GM12878 (cell line): Measurements from ENCODE around the gene PLAC8L1. TPM values are rescaled to one million over a fixed set of nuclear protein-coding genes. Genes with fewer than 3 reads are reported as not detected.

Experiments used
- ATAC-seq: fragments of 200-7000 bp; cut with Tn5 transposase; 3 replicates; pipeline ENCODE4 v1.9.1; 2020; ENCODE audit warnings: mild to moderate bottlenecking, moderate library complexity
- BruUV-seq: library from RNA; stranded (reverse); fragments of 400-500 nt; replicated peaks from 2 replicates; lab custom pipeline; 2021; lab: Mats Ljungman, UMichigan
- CTCF ChIA-PET: fragments of 300-600 bp; sonication (Branson Sonifier 250); formaldehyde crosslinking; extraction: SDS; loops from one replicate; lab custom pipeline; 2021; ENCODE audit warnings: inconsistent platforms; lab: Yijun Ruan, JAX
- POLR2A ChIA-PET: fragments of 350-600 bp; formaldehyde crosslinking; extraction: SDS; loops from one replicate; lab custom pipeline; 2021; ENCODE audit warnings: inconsistent platforms; lab: Charles Lee
- RAD21 ChIA-PET: fragments of 300-600 bp; sonication (Branson Sonifier 250); formaldehyde crosslinking; loops from one replicate; lab custom pipeline; 2023; ENCODE audit warnings: antibody characterized with exemption; ENCODE audit not compliant: unreplicated experiment; lab: Charles Lee
- SMC1A ChIA-PET: fragments of 300-600 bp; sonication (Branson Sonifier 250); formaldehyde crosslinking; loops from one replicate; lab custom pipeline; 2023; ENCODE audit not compliant: unreplicated experiment, uncharacterized antibody; lab: Charles Lee
- DNase-seq: peaks from one replicate; pipeline ENCODE4 v3.0.0-alpha.2; 2011; ENCODE audit warnings: low read depth, low spot score
- FAIRE-seq: peaks from 3 replicates; lab custom pipeline; 2011; peaks lifted over from hg19 to GRCh38; lab: Jason Lieb, UNC
- H2AFZ ChIP-seq: 2 replicates; pipeline ENCODE4 v1.6.0; 2011; ENCODE audit warnings: low read depth, low read length, control low read depth; ENCODE audit not compliant: control insufficient read depth
- H3K27ac ChIP-seq: 2 replicates; pipeline ENCODE4 v1.5.1; 2011; ENCODE audit warnings: control low read depth; ENCODE audit not compliant: control insufficient read depth, insufficient read depth
- H3K27me3 ChIP-seq, 2 experiments: replicated peaks in 1 of 2; 2 replicates each; pipeline versions ENCODE4 v1.6.0 to v1.6.1; 2011; ENCODE audit warnings: low read length in 1 of 2; ENCODE audit not compliant: control insufficient read depth in 2 of 2, insufficient read depth in 2 of 2
- H3K36me3 ChIP-seq, 2 experiments: 2 replicates each; pipeline ENCODE4 v1.5.1; 2011; ENCODE audit warnings: low read length in 1 of 2; ENCODE audit not compliant: control insufficient read depth in 2 of 2, insufficient read depth in 2 of 2
- H3K4me1 ChIP-seq: 2 replicates; pipeline ENCODE4 v1.6.1; 2011; ENCODE audit warnings: mild to moderate bottlenecking, low read length, moderate library complexity, mixed read lengths; ENCODE audit not compliant: control insufficient read depth, insufficient read depth
- H3K4me2 ChIP-seq: 2 replicates; pipeline ENCODE4 v1.6.0; 2011; ENCODE audit warnings: control low read depth; ENCODE audit not compliant: control insufficient read depth, insufficient read depth
- H3K4me3 ChIP-seq: fragments of 200-600 bp; sonication (generic); 2 replicates; pipeline ENCODE4 v1.5.1; 2016
- H3K79me2 ChIP-seq: 2 replicates; pipeline ENCODE4 v1.6.0; 2011; ENCODE audit warnings: low read length; ENCODE audit not compliant: control insufficient read depth, insufficient read depth
- H3K9ac ChIP-seq: 2 replicates; pipeline ENCODE4 v1.8.0; 2011; ENCODE audit warnings: low read length, control low read depth, mixed read lengths; ENCODE audit not compliant: control insufficient read depth, insufficient read depth
- H3K9me3 ChIP-seq: replicated peaks from 3 replicates; pipeline ENCODE4 v1.5.1; 2011; ENCODE audit warnings: mild to moderate bottlenecking, low read length; ENCODE audit not compliant: control insufficient read depth, insufficient read depth
- H4K20me1 ChIP-seq: 2 replicates; pipeline ENCODE4 v1.6.0; 2011; ENCODE audit not compliant: control insufficient read depth, insufficient read depth
- GABPA ChIP-seq: IDR thresholded peaks from 2 replicates; pipeline ENCODE4 v1.6.1; 2014; ENCODE audit warnings: antibody characterized with exemption, low read depth, mild to moderate bottlenecking, inconsistent platforms
- KDM1A ChIP-seq: fragments of 200-600 bp; sonication (generic); IDR thresholded peaks from 2 replicates; pipeline ENCODE4 v1.6.1; 2016; ENCODE audit warnings: borderline replicate concordance
- MEF2B ChIP-seq: fragments of 450-650 bp; IDR thresholded peaks from 2 replicates; pipeline ENCODE4 v1.6.1; 2018; ENCODE audit warnings: mild to moderate bottlenecking, moderate library complexity; ENCODE audit not compliant: partially characterized antibody, poor library complexity, severe bottlenecking
- MTA2 ChIP-seq: fragments of 450-650 bp; IDR thresholded peaks from 2 replicates; pipeline ENCODE4 v1.6.1; 2016; ENCODE audit warnings: low read depth, mild to moderate bottlenecking, moderate library complexity
- RFX5 ChIP-seq: IDR thresholded peaks from 2 replicates; pipeline ENCODE4 v1.6.1; 2011; ENCODE audit warnings: low read depth, low read length, improper control_type of control experiment
- WRNIP1 ChIP-seq: IDR thresholded peaks from 2 replicates; pipeline ENCODE4 v1.6.1; 2011; ENCODE audit warnings: low read depth, low read length, improper control_type of control experiment, borderline replicate concordance
- ZNF217 ChIP-seq: fragments of 450-650 bp; IDR thresholded peaks from 2 replicates; pipeline ENCODE4 v1.6.1; 2017; ENCODE audit warnings: antibody characterized with exemption, mild to moderate bottlenecking
- WGBS: methylation state at CpG from one replicate; pipeline ENCODE4 v1.1.6; 2016; ENCODE audit warnings: low lambda C conversion rate; ENCODE audit not compliant: insufficient replicate concordance, insufficient coverage; ENCODE audit errors: missing lambda C conversion rate; 5-methylcytosine and 5-hydroxymethylcytosine counted together
- in situ Hi-C: fragments of 300-500 bp; cut with MboI; formaldehyde crosslinking; loops from 9 replicates; pipeline ENCODE4 v1.14.3; 2018; ENCODE audit warnings: mixed read lengths
- intact Hi-C: fragments of 100-400 bp; cut with micrococcal nuclease; formaldehyde crosslinking; loops from one replicate; pipeline ENCODE4 v1.14.2; 2022; ENCODE audit not compliant: unreplicated experiment
- polyA plus RNA-seq, 11 experiments: library from polyadenylated mRNA; depleted of rRNA in 4 of 11; unstranded in 6 of 11; stranded (reverse) in 5 of 11; fragments of >200 nt; fragmentation: Nextera tagmentation in 4 of 11; fragmentation: Illumina TruSeq in 1 of 11; extraction: Ambion mirVana in 4 of 11; extraction: Trizol in 1 of 11; gene quantifications; 1 replicate in 1 of 11; 2 replicates in 10 of 11; pipeline versions ENCODE4 v1.2.1 to v1.2.3, GENCODE V29; 2011 to 2016; ENCODE audit warnings: inconsistent platforms in 2 of 11, missing spikeins in 2 of 11, low read depth in 1 of 11
- total RNA-seq, 4 experiments: library from RNA; depleted of rRNA in 3 of 4; stranded (reverse); fragments of >200 nt in 3 of 4; fragmentation: Illumina TruSeq in 1 of 4; extraction: Trizol in 1 of 4; gene quantifications; 2 replicates each; pipeline versions ENCODE4 v1.2.1 to v1.2.3, GENCODE V29; 2013 to 2021
- TF ChIP-seq, protein P1 (sequence below): fragments of 450-650 bp; IDR thresholded peaks from 2 replicates; pipeline ENCODE4 v1.6.1; 2018; ENCODE audit warnings: borderline replicate concordance, mild to moderate bottlenecking; ENCODE audit not compliant: partially characterized antibody
- TF ChIP-seq, protein P2 (sequence below): fragments of 450-650 bp; formaldehyde crosslinking; IDR thresholded peaks from 2 replicates; pipeline ENCODE4 v1.5.0; 2022; ENCODE audit warnings: mild to moderate bottlenecking, missing genetic modification characterization
- TF ChIP-seq, protein P3 (sequence below): IDR thresholded peaks from 2 replicates; pipeline ENCODE4 v1.6.1; 2011; ENCODE audit warnings: borderline replicate concordance, low read depth, mild to moderate bottlenecking, moderate library complexity, low read length; ENCODE audit not compliant: insufficient read depth, poor library complexity, severe bottlenecking

PLAC8L1 gene
- total and polyA plus RNA-seq, 10 of the 15 experiments (the other 5 are each of a cell fraction or from before 2014, with no cell fraction given), result 0.17 to 0.39 (median 0.24) TPM; not detected in 4

DNA sequence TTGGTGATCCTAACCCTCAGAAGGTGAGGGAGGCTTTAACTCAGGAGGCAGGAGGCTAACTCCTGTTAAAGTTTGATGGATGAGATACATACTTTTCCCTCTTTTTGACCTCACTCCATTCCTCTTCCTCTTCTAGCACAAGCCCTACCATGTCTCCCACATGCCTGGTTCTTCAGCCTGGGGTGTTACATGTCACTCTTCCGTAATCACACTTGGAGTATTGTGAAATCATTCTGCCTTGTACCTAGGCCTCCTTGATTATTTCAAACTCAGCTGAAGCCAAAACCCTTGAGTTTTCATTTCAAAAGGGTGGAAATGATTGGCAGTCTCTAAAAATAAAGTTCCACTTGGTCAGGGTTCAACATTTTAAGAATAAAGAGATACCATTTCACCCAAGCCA is 1.8 kb downstream of the PLAC8L1 start:
- H3K4me3 ChIP-seq, result no peak overlapping the region
- POLR2A ChIA-PET, result no interaction called here
- 50% methylated on average over 1 of the region's 1 CpG for WGBS
- DNase-seq, result no peak
- ATAC-seq, result no peak
- no TSS peak for BruUV-seq
- H3K36me3 ChIP-seq, result no peaks in the 10 kb centered on the region
- RAD21 ChIA-PET, result no interaction called here
- intact Hi-C loops (no loop called here), in situ Hi-C loops (no loop called here)
- H2AFZ ChIP-seq, result no peak overlapping the region
- H3K9me3 ChIP-seq, result no peaks in the 10 kb centered on the region
- SMC1A ChIA-PET, result no interaction called here
- TF ChIP-seq WRNIP1 (no peak), MEF2B (no peak), RFX5 (no peak), GABPA (no peak)
- H3K27ac ChIP-seq, result no peak overlapping the region
- H3K4me2 ChIP-seq, result no peak overlapping the region
- no peaks in the 10 kb centered on the region for H4K20me1 ChIP-seq
- no peak for FAIRE-seq
- CTCF ChIA-PET, result no interaction called here
- no peaks in the 10 kb centered on the region for H3K27me3 ChIP-seq
- H3K4me1 ChIP-seq, result no peaks in the 10 kb centered on the region
- no peak overlapping the region for H3K9ac ChIP-seq
- H3K79me2 ChIP-seq, result no peaks in the 10 kb centered on the region

DNA sequence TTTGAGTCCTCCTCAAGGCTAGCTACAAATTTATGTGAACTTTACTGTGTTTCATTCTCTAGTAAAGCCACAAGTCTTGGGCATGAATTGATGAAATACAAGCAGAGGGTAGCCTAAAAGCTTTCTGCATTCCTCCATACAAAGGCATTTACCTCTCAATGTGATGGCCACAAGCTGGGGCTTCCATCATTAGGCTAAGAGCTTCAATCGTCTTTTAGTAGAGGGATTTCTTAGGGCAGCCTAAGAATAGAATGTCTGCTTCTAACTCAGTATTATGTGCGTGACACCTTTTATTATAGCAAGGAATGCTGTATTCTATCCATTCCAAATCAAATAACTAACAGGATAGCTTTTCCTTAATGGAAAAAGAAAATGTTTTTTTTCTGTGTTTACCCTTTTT is 3.7 kb downstream of the PLAC8L1 start:
- CTCF ChIA-PET, result interaction anchor here (0.7 to 1.4 kb wide), 2 partner anchors 14 to 29 kb away, joined by 4 read pairs; no protein-coding TSS in a partner anchor
- in situ Hi-C loops, result no loop called here
- BruUV-seq, result no TSS peak
- TF ChIP-seq KDM1A (no peak), ZNF217 (no peak), MTA2 (no peak)
- TF ChIP-seq, protein P1, sequence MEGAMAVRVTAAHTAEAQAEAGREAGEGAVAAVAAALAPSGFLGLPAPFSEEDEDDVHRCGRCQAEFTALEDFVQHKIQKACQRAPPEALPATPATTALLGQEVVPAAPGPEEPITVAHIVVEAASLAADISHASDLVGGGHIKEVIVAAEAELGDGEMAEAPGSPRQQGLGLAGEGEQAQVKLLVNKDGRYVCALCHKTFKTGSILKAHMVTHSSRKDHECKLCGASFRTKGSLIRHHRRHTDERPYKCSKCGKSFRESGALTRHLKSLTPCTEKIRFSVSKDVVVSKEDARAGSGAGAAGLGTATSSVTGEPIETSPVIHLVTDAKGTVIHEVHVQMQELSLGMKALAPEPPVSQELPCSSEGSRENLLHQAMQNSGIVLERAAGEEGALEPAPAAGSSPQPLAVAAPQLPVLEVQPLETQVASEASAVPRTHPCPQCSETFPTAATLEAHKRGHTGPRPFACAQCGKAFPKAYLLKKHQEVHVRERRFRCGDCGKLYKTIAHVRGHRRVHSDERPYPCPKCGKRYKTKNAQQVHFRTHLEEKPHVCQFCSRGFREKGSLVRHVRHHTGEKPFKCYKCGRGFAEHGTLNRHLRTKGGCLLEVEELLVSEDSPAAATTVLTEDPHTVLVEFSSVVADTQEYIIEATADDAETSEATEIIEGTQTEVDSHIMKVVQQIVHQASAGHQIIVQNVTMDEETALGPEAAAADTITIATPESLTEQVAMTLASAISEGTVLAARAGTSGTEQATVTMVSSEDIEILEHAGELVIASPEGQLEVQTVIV, result no peak
- TF ChIP-seq, protein P2, sequence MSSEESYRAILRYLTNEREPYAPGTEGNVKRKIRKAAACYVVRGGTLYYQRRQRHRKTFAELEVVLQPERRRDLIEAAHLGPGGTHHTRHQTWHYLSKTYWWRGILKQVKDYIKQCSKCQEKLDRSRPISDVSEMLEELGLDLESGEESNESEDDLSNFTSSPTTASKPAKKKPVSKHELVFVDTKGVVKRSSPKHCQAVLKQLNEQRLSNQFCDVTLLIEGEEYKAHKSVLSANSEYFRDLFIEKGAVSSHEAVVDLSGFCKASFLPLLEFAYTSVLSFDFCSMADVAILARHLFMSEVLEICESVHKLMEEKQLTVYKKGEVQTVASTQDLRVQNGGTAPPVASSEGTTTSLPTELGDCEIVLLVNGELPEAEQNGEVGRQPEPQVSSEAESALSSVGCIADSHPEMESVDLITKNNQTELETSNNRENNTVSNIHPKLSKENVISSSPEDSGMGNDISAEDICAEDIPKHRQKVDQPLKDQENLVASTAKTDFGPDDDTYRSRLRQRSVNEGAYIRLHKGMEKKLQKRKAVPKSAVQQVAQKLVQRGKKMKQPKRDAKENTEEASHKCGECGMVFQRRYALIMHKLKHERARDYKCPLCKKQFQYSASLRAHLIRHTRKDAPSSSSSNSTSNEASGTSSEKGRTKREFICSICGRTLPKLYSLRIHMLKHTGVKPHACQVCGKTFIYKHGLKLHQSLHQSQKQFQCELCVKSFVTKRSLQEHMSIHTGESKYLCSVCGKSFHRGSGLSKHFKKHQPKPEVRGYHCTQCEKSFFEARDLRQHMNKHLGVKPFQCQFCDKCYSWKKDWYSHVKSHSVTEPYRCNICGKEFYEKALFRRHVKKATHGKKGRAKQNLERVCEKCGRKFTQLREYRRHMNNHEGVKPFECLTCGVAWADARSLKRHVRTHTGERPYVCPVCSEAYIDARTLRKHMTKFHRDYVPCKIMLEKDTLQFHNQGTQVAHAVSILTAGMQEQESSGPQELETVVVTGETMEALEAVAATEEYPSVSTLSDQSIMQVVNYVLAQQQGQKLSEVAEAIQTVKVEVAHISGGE, result no peak
- TF ChIP-seq, protein P3, sequence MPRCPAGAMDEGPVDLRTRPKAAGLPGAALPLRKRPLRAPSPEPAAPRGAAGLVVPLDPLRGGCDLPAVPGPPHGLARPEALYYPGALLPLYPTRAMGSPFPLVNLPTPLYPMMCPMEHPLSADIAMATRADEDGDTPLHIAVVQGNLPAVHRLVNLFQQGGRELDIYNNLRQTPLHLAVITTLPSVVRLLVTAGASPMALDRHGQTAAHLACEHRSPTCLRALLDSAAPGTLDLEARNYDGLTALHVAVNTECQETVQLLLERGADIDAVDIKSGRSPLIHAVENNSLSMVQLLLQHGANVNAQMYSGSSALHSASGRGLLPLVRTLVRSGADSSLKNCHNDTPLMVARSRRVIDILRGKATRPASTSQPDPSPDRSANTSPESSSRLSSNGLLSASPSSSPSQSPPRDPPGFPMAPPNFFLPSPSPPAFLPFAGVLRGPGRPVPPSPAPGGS, result no peak

More for the DNA sequence above, 3.7 kb downstream of the PLAC8L1 start:
- Histone ChIP-seq H3K4me2 (no peak overlapping the region), H2AFZ (no peak overlapping the region), H3K27me3 (no peaks in the 10 kb centered on the region), H3K9me3 (no peaks in the 10 kb centered on the region), H4K20me1 (no peaks in the 10 kb centered on the region), H3K9ac (no peak overlapping the region), H3K4me1 (no peaks in the 10 kb centered on the region), H3K79me2 (no peaks in the 10 kb centered on the region), H3K36me3 (no peaks in the 10 kb centered on the region), H3K4me3 (no peak overlapping the region), H3K27ac (no peak overlapping the region)
- ChIA-PET RAD21 (no interaction called here), POLR2A (interaction anchor here (0.5 kb wide), 1 partner anchor 43 kb away, joined by 4 read pairs; no protein-coding TSS in a partner anchor), SMC1A (interaction anchor here (0.6 to 1.1 kb wide), 3 partner anchors 18 to 176 kb away, joined by 3 to 6 read pairs (median 3); no protein-coding TSS in a partner anchor)
- no peak for ATAC-seq
- 85% methylated on average over 2 of the region's 2 CpGs for WGBS
- intact Hi-C loops, result no loop called here
- no peak for FAIRE-seq
- no peak for DNase-seq
